ENCODE data around the gene ABCC9. TPM values are rescaled to one million over a fixed set of nuclear protein-coding genes. Genes with fewer than 3 reads are reported as not detected.

ABCC9 gene
- total RNA-seq, 1 experiment from 2014 or later = not detected

- no peak overlapping the region for H3K14ac ChIP-seq (ENCODE audit: insufficient read depth, low read length)
- no peaks in the 10 kb centered on the region for H4K20me1 ChIP-seq (ENCODE audit: control insufficient read depth, insufficient read depth, insufficient read length)
- H3K4ac ChIP-seq (ENCODE audit: low read depth, low read length) = no peak overlapping the region
- no peak overlapping the region for H2BK5ac ChIP-seq (ENCODE audit: insufficient read length, low read length)
- no peaks in the 10 kb centered on the region for H3K79me2 ChIP-seq (ENCODE audit: insufficient read depth, low read length)
- Mint-ChIP-seq H3K9me3 (no peaks in the 10 kb centered on the region), H3K27ac (no peak overlapping the region), H3K27me3 (ENCODE audit: low read depth) (no peaks in the 10 kb centered on the region), H3K4me1 (peaks cover 5 to 15% of the 10 kb centered on the region in 2 experiments; a peak in 3 of 4 replicates), H3K4me3 (no peak overlapping the region), H3K36me3 (ENCODE audit: insufficient read depth in 1 of 3, low read depth in 3 of 3) (no peaks in the 10 kb centered on the region)
- no peak overlapping the region for H3T11ph ChIP-seq (ENCODE audit: low read length)
- no peak overlapping the region for H3K56ac ChIP-seq (ENCODE audit: insufficient read length, low read depth, low read length)
- H4K91ac ChIP-seq (ENCODE audit: insufficient read length, low read depth, low read length) = no peak overlapping the region
- H4K5ac ChIP-seq (ENCODE audit: insufficient read length, low read depth, low read length) = no peak overlapping the region
- H3K79me1 ChIP-seq (ENCODE audit: insufficient read depth, low read depth, low read length, poor library complexity, severe bottlenecking) = no peaks in the 10 kb centered on the region
- DNase-seq = no peak
- no peak overlapping the region for H2BK120ac ChIP-seq (ENCODE audit: low read depth, low read length, poor library complexity, severe bottlenecking)
- H3K18ac ChIP-seq (ENCODE audit: insufficient read length, low read depth, low read length) = no peak overlapping the region
- no peak overlapping the region for H4K8ac ChIP-seq (replicated peaks; ENCODE audit: insufficient read length, low read depth, low read length)
- no peak overlapping the region for H3K9ac ChIP-seq (ENCODE audit: extremely low read depth, insufficient read length, low read length)
- no peaks in the 10 kb centered on the region for H3K4me1 ChIP-seq (ENCODE audit: insufficient read depth, low read length)
- H3K23ac ChIP-seq (ENCODE audit: insufficient read length, low read depth, low read length) = no peak overlapping the region
- no peak overlapping the region for H2AK5ac ChIP-seq (ENCODE audit: insufficient read length, low read length)
- no peaks in the 10 kb centered on the region for H3K9me3 ChIP-seq (ENCODE audit: control insufficient read depth, low read depth, low read length)
- no peaks in the 10 kb centered on the region for H3K23me2 ChIP-seq (ENCODE audit: insufficient read length, low read depth, low read length, poor library complexity, severe bottlenecking)
- TF ChIP-seq CTCF (conservative IDR thresholded peaks at IDR 0.05) = no peak
- no peaks in the 10 kb centered on the region for H3K27me3 ChIP-seq (ENCODE audit: insufficient read depth, low read length)
- no CpG with 5 or more reads among the region's 1 CpG for WGBS (ENCODE audit: extremely low coverage, insufficient read length, low lambda C conversion rate)
- H3K4me2 ChIP-seq (ENCODE audit: insufficient read depth, insufficient read length, low read length) = no peak overlapping the region
- no peak overlapping the region for H2AFZ ChIP-seq (ENCODE audit: low read length)
- no peak overlapping the region for H2BK15ac ChIP-seq (ENCODE audit: low read depth, low read length)
- H3K27ac ChIP-seq (ENCODE audit: insufficient read length, low read depth, low read length) = no peak overlapping the region
- no peak overlapping the region for H2BK12ac ChIP-seq (ENCODE audit: insufficient read length, low read depth, low read length)
- no peak overlapping the region for H2BK20ac ChIP-seq (ENCODE audit: low read depth, low read length, poor library complexity, severe bottlenecking)
These were observed 27.4 kb downstream of the ABCC9 start for GRCh38 chr12:21913823-21914222.

All from H9 (cell line).